GM21825 (cell line): Measurements from ENCODE around the gene NAALADL2.
"Not testable (repeated sequence)": the region's sequence is repeated elsewhere in the genome, so short reads cannot be mapped to it uniquely, and the experiment has no call there.

Experiments used
- ATAC-seq: cut with Tn5 transposase; IDR thresholded peaks from one replicate; pipeline ENCODE4 v1.9.1; 2021; ENCODE audit warnings: mild to moderate bottlenecking, moderate library complexity; ENCODE audit not compliant: unreplicated experiment

The NAALADL2 gene

GRCh38 chr3:175248832-175249231, 389.7 kb downstream of the NAALADL2 start:
- ATAC-seq = no peak

GRCh38 chr3:175255698-175256097, 396.6 kb downstream of the NAALADL2 start:
- no peak for ATAC-seq

- no peak for ATAC-seq
These were observed 398.0 kb downstream of the NAALADL2 start for GRCh38 chr3:175257123-175257522.

GRCh38 chr3:175258763-175259162, 399.6 kb downstream of the NAALADL2 start:
- ATAC-seq = no peak

- no peak for ATAC-seq
These were observed 401.1 kb downstream of the NAALADL2 start for GRCh38 chr3:175260145-175260794.

- ATAC-seq = no peak
These were observed 407.3 kb downstream of the NAALADL2 start for GRCh38 chr3:175266478-175266877.

GRCh38 chr3:175267121-175267531, 408.0 kb downstream of the NAALADL2 start:
- ATAC-seq = no peak

GRCh38 chr3:175267561-175267960, 408.4 kb downstream of the NAALADL2 start:
- ATAC-seq = no peak

- ATAC-seq = no peak
These were observed 410.3 kb downstream of the NAALADL2 start for GRCh38 chr3:175269394-175269793.

GRCh38 chr3:175270198-175270837, 411.2 kb downstream of the NAALADL2 start:
- ATAC-seq = no peak

GRCh38 chr3:175270866-175271265, 411.7 kb downstream of the NAALADL2 start:
- ATAC-seq = no peak

- not testable (repeated sequence) for ATAC-seq
These were observed 412.3 kb downstream of the NAALADL2 start for GRCh38 chr3:175271465-175271864.

- ATAC-seq = no peak
These were observed 413.3 kb downstream of the NAALADL2 start for GRCh38 chr3:175272392-175272791.

- ATAC-seq = no peak
These were observed 414.4 kb downstream of the NAALADL2 start for GRCh38 chr3:175273573-175273972.

GRCh38 chr3:175274056-175274455, 414.9 kb downstream of the NAALADL2 start:
- ATAC-seq = peak; percentile 73

- peak; percentile 30 for ATAC-seq
These were observed 415.5 kb downstream of the NAALADL2 start for GRCh38 chr3:175274474-175275218.

GRCh38 chr3:175278680-175279079, 419.5 kb downstream of the NAALADL2 start:
- ATAC-seq = no peak

- ATAC-seq = no peak
These were observed 420.3 kb downstream of the NAALADL2 start for GRCh38 chr3:175279457-175279856.

GRCh38 chr3:175279911-175280310, 420.8 kb downstream of the NAALADL2 start:
- no peak for ATAC-seq

- peak; percentile 95 for ATAC-seq
These were observed 428.3 kb downstream of the NAALADL2 start for GRCh38 chr3:175287361-175287963.

GRCh38 chr3:175288621-175289020, 429.5 kb downstream of the NAALADL2 start:
- no peak for ATAC-seq
